SK-N-SH (cell line): ENCODE data around the gene GLT6D1. TPM values are rescaled to one million over a fixed set of nuclear protein-coding genes. Genes with fewer than 3 reads are reported as not detected.

Source experiments
- CTCF ChIA-PET: fragments of 300-600, 350-600 bp; formaldehyde crosslinking; extraction: SDS; loops from one replicate; lab custom pipeline; 2021; lab: Yijun Ruan, JAX
- POLR2A ChIA-PET: fragments of 350-600 bp; sonication (Branson Sonifier 250); formaldehyde crosslinking; extraction: SDS; loops from one replicate; lab custom pipeline; 2020; ENCODE audit warnings: antibody characterized with exemption, inconsistent platforms; lab: Yijun Ruan, JAX
- DNase-seq: peaks from one replicate; pipeline ENCODE4 v3.0.0; 2012
- H2AFZ ChIP-seq: fragments of 200-600 bp; sonication (generic); 2 replicates; pipeline ENCODE4 v1.8.1; 2016; ENCODE audit warnings: antibody characterized with exemption, mild to moderate bottlenecking, low read depth
- H3F3A ChIP-seq: fragments of 200-600 bp; sonication (generic); replicated peaks from 2 replicates; pipeline ENCODE3; 2016; ENCODE audit warnings: antibody characterized with exemption, mild to moderate bottlenecking; ENCODE audit not compliant: insufficient read depth
- H3K27ac ChIP-seq, 2 experiments: fragments of 200-500 bp in 1 of 2; fragments of 200-600 bp in 1 of 2; sonication (Bioruptor generic) in 1 of 2; sonication (generic), shearing (Covaris generic) in 1 of 2; 2 replicates each; pipeline versions ENCODE4 v1.5.1 to v1.6.1; 2014 to 2016; ENCODE audit warnings: low read depth in 2 of 2, inconsistent platforms in 1 of 2, low read length in 1 of 2, mild to moderate bottlenecking in 1 of 2, mixed read lengths in 1 of 2
- H3K27me3 ChIP-seq: fragments of 200-600 bp; sonication (generic), shearing (Covaris generic); 2 replicates; pipeline ENCODE4 v1.6.1; 2016; ENCODE audit warnings: mixed run types; ENCODE audit not compliant: insufficient read depth
- H3K36me3 ChIP-seq, 2 experiments: fragments of 200-500 bp in 1 of 2; fragments of 200-600 bp in 1 of 2; sonication (Bioruptor generic) in 1 of 2; sonication (generic) in 1 of 2; replicated peaks in 1 of 2; 2 replicates each; pipeline versions ENCODE3 to v1.5.1; 2014 to 2016; ENCODE audit warnings: low read length in 1 of 2, mild to moderate bottlenecking in 1 of 2; ENCODE audit not compliant: insufficient read depth in 2 of 2, control insufficient read depth in 1 of 2
- H3K4me1 ChIP-seq, 2 experiments: fragments of 200-500 bp in 1 of 2; fragments of 200-600 bp in 1 of 2; sonication (Bioruptor generic) in 1 of 2; sonication (generic), shearing (Covaris generic) in 1 of 2; 2 replicates each; pipeline versions ENCODE4 v1.5.1 to v1.6.1; 2014 to 2016; ENCODE audit warnings: low read depth in 1 of 2, low read length in 1 of 2, mixed run types in 1 of 2; ENCODE audit not compliant: insufficient read depth in 2 of 2, control insufficient read depth in 1 of 2
- H3K4me2 ChIP-seq: fragments of 200-600 bp; sonication (generic), shearing (Covaris generic); 2 replicates; pipeline ENCODE4 v1.6.1; 2017; ENCODE audit warnings: mixed run types
- H3K4me3 ChIP-seq, 2 experiments: fragments of 200-500 bp in 1 of 2; fragments of 200-600 bp in 1 of 2; sonication (Bioruptor generic) in 1 of 2; sonication (generic), shearing (Covaris generic) in 1 of 2; 2 replicates each; pipeline versions ENCODE4 v1.5.1 to v1.8.1; 2014 to 2016; ENCODE audit warnings: low read depth in 2 of 2, inconsistent platforms in 1 of 2, low read length in 1 of 2, mild to moderate bottlenecking in 1 of 2, mixed read lengths in 1 of 2, moderate library complexity in 1 of 2
- H3K79me2 ChIP-seq: fragments of 200-600 bp; sonication (generic); 2 replicates; pipeline ENCODE4 v1.8.1; 2017; ENCODE audit warnings: mild to moderate bottlenecking; ENCODE audit not compliant: insufficient read depth
- H3K9ac ChIP-seq: fragments of 200-600 bp; sonication (generic); 2 replicates; pipeline ENCODE4 v1.6.1; 2017; ENCODE audit warnings: mixed run types
- H3K9me2 ChIP-seq: fragments of 200-600 bp; sonication (generic); 2 replicates; pipeline ENCODE4 v1.6.1; 2017; ENCODE audit warnings: mixed run types
- H3K9me3 ChIP-seq: fragments of 200-600 bp; sonication (generic); 2 replicates; pipeline ENCODE4 v1.6.1; 2017; ENCODE audit warnings: mixed run types, mild to moderate bottlenecking, moderate library complexity
- H4K20me1 ChIP-seq: fragments of 200-600 bp; sonication (generic); 2 replicates; pipeline ENCODE4 v1.6.1; 2017; ENCODE audit warnings: mild to moderate bottlenecking, mixed run types; ENCODE audit not compliant: insufficient read depth
- CHD2 ChIP-seq: fragments of 150-350 bp; IDR thresholded peaks from 2 replicates; pipeline ENCODE4 v1.6.1; 2018; ENCODE audit warnings: low read length; ENCODE audit not compliant: partially characterized antibody
- CTCF ChIP-seq: fragments of 200-600 bp; sonication (generic); IDR thresholded peaks from 2 replicates; pipeline ENCODE4 v1.6.1; 2017; ENCODE audit warnings: antibody characterized with exemption, mild to moderate bottlenecking, moderate library complexity
- EP300 ChIP-seq, 2 experiments: IDR thresholded peaks; 2 replicates each; pipeline versions ENCODE4 v1.4.0 to v1.6.1; 2012; ENCODE audit warnings: borderline replicate concordance in 1 of 2, low read depth in 1 of 2, low read length in 1 of 2
- FOXM1 ChIP-seq: IDR thresholded peaks from 2 replicates; pipeline ENCODE4 v1.4.0; 2012; ENCODE audit warnings: low read depth, mild to moderate bottlenecking
- MEF2A ChIP-seq: IDR thresholded peaks from 2 replicates; pipeline ENCODE4 v1.4.0; 2012; ENCODE audit warnings: low read depth, borderline replicate concordance
- MXI1 ChIP-seq: IDR thresholded peaks from 2 replicates; pipeline ENCODE4 v1.6.1; 2012; ENCODE audit warnings: mild to moderate bottlenecking, low read depth, low read length, improper control_type of control experiment
- NFIC ChIP-seq: IDR thresholded peaks from 2 replicates; pipeline ENCODE4 v1.4.0; 2012; ENCODE audit warnings: borderline replicate concordance
- NRF1 ChIP-seq: IDR thresholded peaks from 2 replicates; pipeline ENCODE4 v1.6.1; 2012; ENCODE audit warnings: low read depth, mild to moderate bottlenecking, low read length
- POLR2AphosphoS5 ChIP-seq: IDR thresholded peaks from 2 replicates; pipeline ENCODE4 v1.6.1; 2012; ENCODE audit warnings: low read depth, low read length
- RCOR1 ChIP-seq: fragments of 150-350 bp; IDR thresholded peaks from 2 replicates; pipeline ENCODE4 v1.6.1; 2017; ENCODE audit warnings: antibody characterized with exemption, low read length
- REST ChIP-seq: IDR thresholded peaks from 2 replicates; pipeline ENCODE4 v1.6.1; 2012; ENCODE audit warnings: mild to moderate bottlenecking, low read depth, low read length, moderate library complexity
- RFX5 ChIP-seq: IDR thresholded peaks from 2 replicates; pipeline ENCODE4 v1.6.1; 2012; ENCODE audit warnings: mild to moderate bottlenecking, improper control_type of control experiment, low read length
- SIN3A ChIP-seq: IDR thresholded peaks from 2 replicates; pipeline ENCODE4 v1.6.1; 2012; ENCODE audit warnings: low read depth, mild to moderate bottlenecking, low read length, moderate library complexity, borderline replicate concordance
- TCF12 ChIP-seq: IDR thresholded peaks from 2 replicates; pipeline ENCODE4 v1.4.0; 2012
- TEAD4 ChIP-seq: IDR thresholded peaks from 2 replicates; pipeline ENCODE4 v1.4.0; 2012; ENCODE audit warnings: mild to moderate bottlenecking, borderline replicate concordance; ENCODE audit not compliant: insufficient read depth
- USF2 ChIP-seq: fragments of 150-350 bp; IDR thresholded peaks from 2 replicates; pipeline ENCODE4 v1.6.1; 2017; ENCODE audit warnings: antibody characterized with exemption, low read length, low read depth, borderline replicate concordance
- ZBTB33 ChIP-seq: IDR thresholded peaks from 2 replicates; pipeline ENCODE4 v1.4.0; 2012; ENCODE audit warnings: low read depth, borderline replicate concordance
- WGBS: methylation state at CpG from one replicate; pipeline ENCODE4 v1.1.6; 2017; ENCODE audit warnings: low lambda C conversion rate; 5-methylcytosine and 5-hydroxymethylcytosine counted together
- polyA plus RNA-seq, 3 experiments: library from polyadenylated mRNA; depleted of rRNA; stranded (reverse); fragments of >200 nt; gene quantifications; 2 replicates each; pipeline ENCODE4 v1.2.3, GENCODE V29; 2012

GLT6D1 gene
- polyA plus RNA-seq, 1 of the 3 experiments (the other 2 are of a cell fraction) = not detected

- no peaks in the 10 kb centered on the region for H3K9me2 ChIP-seq
- H2AFZ ChIP-seq = no peak overlapping the region
- no peaks in the 10 kb centered on the region for H3F3A ChIP-seq
- H3K27me3 ChIP-seq = no peaks in the 10 kb centered on the region
- H3K9ac ChIP-seq = no peak overlapping the region
- no peak overlapping the region for H3K4me3 ChIP-seq
- peak; percentile 16 for DNase-seq
- H3K79me2 ChIP-seq = no peaks in the 10 kb centered on the region
- H3K4me1 ChIP-seq = no peaks in the 10 kb centered on the region
- no peaks in the 10 kb centered on the region for H3K9me3 ChIP-seq
- no peak for TF ChIP-seq USF2
- TF ChIP-seq TEAD4 = no peak
- no peak for TF ChIP-seq EP300 (IDR thresholded peaks at IDR 0.05; ENCODE audit: borderline replicate concordance in 1 of 2, low read depth in 1 of 2, low read length in 1 of 2)
- TF ChIP-seq RCOR1 = no peak
- no peak for TF ChIP-seq CHD2
- no peak for TF ChIP-seq TCF12
- TF ChIP-seq POLR2AphosphoS5 = no peak
- no peak for TF ChIP-seq FOXM1
- H3K36me3 ChIP-seq = no peaks in the 10 kb centered on the region
- ChIA-PET POLR2A (no interaction called here), CTCF (interaction anchor here (1.6 kb wide), 1 partner anchor 67 kb away, joined by 5 read pairs; no protein-coding TSS in a partner anchor)
- H4K20me1 ChIP-seq = no peaks in the 10 kb centered on the region
- H3K4me2 ChIP-seq = no peak overlapping the region
- H3K27ac ChIP-seq = no peak overlapping the region
- WGBS = 60% methylated on average over 13 of the region's 41 CpGs
These were observed 31.6 kb upstream of the GLT6D1 start for GRCh38 chr9:135670721-135671590.

- Histone ChIP-seq H3K27me3 (no peaks in the 10 kb centered on the region), H3K27ac (no peak overlapping the region), H3K4me3 (no peak overlapping the region), H3K4me2 (no peak overlapping the region), H3K9ac (no peak overlapping the region), H3K79me2 (no peaks in the 10 kb centered on the region), H3K9me3 (no peaks in the 10 kb centered on the region), H4K20me1 (no peaks in the 10 kb centered on the region), H3K4me1 (no peaks in the 10 kb centered on the region), H3K36me3 (no peaks in the 10 kb centered on the region), H3F3A (no peaks in the 10 kb centered on the region), H2AFZ (no peak overlapping the region), H3K9me2 (no peaks in the 10 kb centered on the region)
- POLR2A ChIA-PET = no interaction called here
- 86% methylated on average over 2 of the region's 9 CpGs for WGBS
- DNase-seq = peak; percentile 10
- CTCF ChIA-PET = no interaction called here
- no peak for TF ChIP-seq FOXM1
- no peak for TF ChIP-seq MXI1
- TF ChIP-seq RFX5 = no peak
- no peak for TF ChIP-seq NRF1
- no peak for TF ChIP-seq NFIC
- TF ChIP-seq ZBTB33 = no peak
- no peak for TF ChIP-seq MEF2A
- no peak for TF ChIP-seq SIN3A
- TF ChIP-seq CTCF = no peak
- TF ChIP-seq REST = no peak
These were observed 30.4 kb upstream of the GLT6D1 start for GRCh38 chr9:135669616-135670285.
